Measurements from ENCODE around the gene NEMP1.

DNA sequence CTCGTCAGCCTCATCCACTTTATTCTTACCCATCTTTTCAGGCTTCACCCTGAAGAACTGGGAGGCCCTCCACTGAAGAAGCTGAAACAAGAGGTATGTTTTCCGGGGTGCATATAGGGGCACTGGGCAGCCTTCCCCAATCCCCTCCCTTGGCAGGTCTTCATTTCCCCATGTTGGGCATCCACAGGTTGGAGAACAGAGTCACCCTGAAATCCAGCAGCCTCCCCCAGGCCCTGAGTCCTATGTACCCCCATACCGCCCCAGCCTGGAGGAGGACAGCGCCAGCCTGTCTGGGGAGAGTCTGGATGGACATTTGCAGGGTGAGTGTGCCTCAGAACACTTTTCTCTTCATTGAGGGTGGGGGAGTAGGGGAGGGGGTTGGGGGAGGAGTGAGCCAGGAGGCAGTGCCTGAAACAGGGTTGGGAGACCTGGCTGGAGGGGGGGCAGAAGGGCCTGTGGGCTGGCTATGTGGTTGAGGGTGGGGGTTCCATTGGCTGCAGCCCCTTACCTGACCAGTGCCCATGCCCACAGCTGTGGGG is 14.4 kb upstream of the NEMP1 start:
- no peak for TF ChIP-seq POLR2AphosphoS5 (IDR thresholded peaks at IDR 0.05; ENCODE audit: borderline replicate concordance, low read depth, low read length)
- no peak for TF ChIP-seq EZH2 (IDR thresholded peaks at IDR 0.05)
